Hepatocyte (in vitro differentiated cells): ENCODE data around the gene ELOVL5. TPM values are rescaled to one million over a fixed set of nuclear protein-coding genes. Genes with fewer than 3 reads are reported as not detected.

ENCODE experiments used
- DNase-seq: peaks from one replicate; pipeline ENCODE4 v3.0.0-alpha.2; 2016; ENCODE audit warnings: low spot score
- H2AFZ ChIP-seq: fragments of 200-600 bp; sonication (generic); 2 replicates; pipeline ENCODE4 v1.6.0; 2016; ENCODE audit warnings: antibody characterized with exemption, mild to moderate bottlenecking
- H3K27ac ChIP-seq: fragments of 200-600 bp; sonication (generic); 2 replicates; pipeline ENCODE4 v1.5.1; 2016; ENCODE audit warnings: mild to moderate bottlenecking
- H3K27me3 ChIP-seq: fragments of 200-600 bp; sonication (generic); 2 replicates; pipeline ENCODE4 v1.6.1; 2016
- H3K36me3 ChIP-seq: fragments of 200-600 bp; sonication (generic); replicated peaks from 2 replicates; pipeline ENCODE4 v1.5.1; 2016; ENCODE audit warnings: low read depth; ENCODE audit not compliant: insufficient read depth
- H3K4me1 ChIP-seq: fragments of 200-600 bp; sonication (generic); 2 replicates; pipeline ENCODE4 v1.5.1; 2016; ENCODE audit warnings: mild to moderate bottlenecking, moderate library complexity; ENCODE audit not compliant: insufficient read depth
- H3K4me2 ChIP-seq: fragments of 200-600 bp; sonication (generic); 2 replicates; pipeline ENCODE4 v1.6.0; 2016
- H3K4me3 ChIP-seq: fragments of 200-600 bp; sonication (generic); 2 replicates; pipeline ENCODE4 v1.5.1; 2016; ENCODE audit warnings: mild to moderate bottlenecking
- H3K79me2 ChIP-seq: fragments of 200-600 bp; sonication (generic); 2 replicates; pipeline ENCODE4 v1.6.0; 2017; ENCODE audit warnings: mild to moderate bottlenecking
- H3K9me2 ChIP-seq: fragments of 200-600 bp; sonication (generic); replicated peaks from 2 replicates; pipeline ENCODE4 v1.6.0; 2017; ENCODE audit warnings: mild to moderate bottlenecking; ENCODE audit not compliant: insufficient read depth
- H3K9me3 ChIP-seq: fragments of 200-600 bp; sonication (generic); 2 replicates; pipeline ENCODE4 v1.5.1; 2016; ENCODE audit warnings: low read depth, mild to moderate bottlenecking
- H4K20me1 ChIP-seq: fragments of 200-600 bp; sonication (generic); 2 replicates; pipeline ENCODE4 v1.6.0; 2016; ENCODE audit warnings: mild to moderate bottlenecking; ENCODE audit not compliant: insufficient read depth, poor library complexity, severe bottlenecking
- CTCF ChIP-seq: fragments of 200-600 bp; sonication (generic); IDR thresholded peaks from 2 replicates; pipeline ENCODE4 v1.5.1; 2016; ENCODE audit warnings: antibody characterized with exemption, mild to moderate bottlenecking; ENCODE audit not compliant: poor library complexity
- EZH2 ChIP-seq: fragments of 200-600 bp; sonication (generic); IDR thresholded peaks from 2 replicates; pipeline ENCODE4 v1.6.1; 2016; ENCODE audit warnings: antibody characterized with exemption, mild to moderate bottlenecking, borderline replicate concordance
- EZH2phosphoT487 ChIP-seq: fragments of 200-600 bp; sonication (generic); IDR thresholded peaks from one replicate; pipeline ENCODE4 v1.6.1; 2018; ENCODE audit warnings: antibody characterized with exemption, mild to moderate bottlenecking, low read depth, moderate library complexity; ENCODE audit not compliant: unreplicated experiment, severe bottlenecking
- WGBS: methylation state at CpG from one replicate; pipeline ENCODE4 v1.1.6; 2016; ENCODE audit warnings: low lambda C conversion rate; ENCODE audit errors: missing lambda C conversion rate; 5-methylcytosine and 5-hydroxymethylcytosine counted together
- polyA plus RNA-seq: library from polyadenylated mRNA; unstranded; fragments of >200 nt; fragmentation: Nextera tagmentation; extraction: Ambion mirVana; gene quantifications from 2 replicates; pipeline ENCODE4 v1.2.1, GENCODE V29; 2016
- total RNA-seq: library from RNA; depleted of rRNA; stranded (reverse); fragments of >200 nt; gene quantifications from 2 replicates; pipeline ENCODE4 v1.2.3, GENCODE V29; 2014

ELOVL5 gene
- total and polyA plus RNA-seq, 2 experiments from 2014 or later = 144 to 156 TPM

GRCh38 chr6:53284901-53285300, 63.8 kb downstream of the ELOVL5 start:
- DNase-seq = no peak
- Histone ChIP-seq H2AFZ (no peak overlapping the region), H4K20me1 (peaks cover 2% of the 10 kb centered on the region), H3K4me2 (no peak overlapping the region), H3K4me3 (no peak overlapping the region), H3K27me3 (no peaks in the 10 kb centered on the region), H3K4me1 (no peaks in the 10 kb centered on the region), H3K9me2 (no peaks in the 10 kb centered on the region), H3K36me3 (no peaks in the 10 kb centered on the region), H3K79me2 (peaks cover 5% of the 10 kb centered on the region), H3K9me3 (no peaks in the 10 kb centered on the region), H3K27ac (no peak overlapping the region)
- WGBS = 90% methylated on average over 4 of the region's 4 CpGs
- TF ChIP-seq CTCF = no peak

- no peaks in the 10 kb centered on the region for H3K4me1 ChIP-seq
- H3K9me3 ChIP-seq = no peaks in the 10 kb centered on the region
- H3K9me2 ChIP-seq = no peaks in the 10 kb centered on the region
- WGBS = 78% methylated on average over 2 of the region's 2 CpGs
- no peak for DNase-seq
- no peak overlapping the region for H3K4me2 ChIP-seq
- no peak overlapping the region for H3K27ac ChIP-seq
- no peaks in the 10 kb centered on the region for H3K36me3 ChIP-seq
- H3K27me3 ChIP-seq = no peaks in the 10 kb centered on the region
- H2AFZ ChIP-seq = no peak overlapping the region
- no peak for TF ChIP-seq CTCF
- TF ChIP-seq EZH2phosphoT487 = no peak
- TF ChIP-seq EZH2 = no peak
- H3K79me2 ChIP-seq = peaks cover 5% of the 10 kb centered on the region
- H3K4me3 ChIP-seq = no peak overlapping the region
- H4K20me1 ChIP-seq = peaks cover 2% of the 10 kb centered on the region
Observed at GRCh38 chr6:53282741-53283140, 66.0 kb downstream of the ELOVL5 start.

- Histone ChIP-seq H4K20me1 (peaks cover 2% of the 10 kb centered on the region), H2AFZ (no peak overlapping the region), H3K9me2 (no peaks in the 10 kb centered on the region), H3K36me3 (no peaks in the 10 kb centered on the region), H3K4me3 (no peak overlapping the region), H3K79me2 (peaks cover 5% of the 10 kb centered on the region), H3K4me2 (no peak overlapping the region), H3K4me1 (no peaks in the 10 kb centered on the region), H3K27ac (no peak overlapping the region), H3K27me3 (no peaks in the 10 kb centered on the region), H3K9me3 (no peaks in the 10 kb centered on the region)
- TF ChIP-seq EZH2 = no peak
- TF ChIP-seq CTCF = no peak
- TF ChIP-seq EZH2phosphoT487 = no peak
- no peak for DNase-seq
- WGBS = 81% methylated on average over 2 of the region's 2 CpGs
Observed at GRCh38 chr6:53282234-53282633, 66.5 kb downstream of the ELOVL5 start.

GRCh38 chr6:53281518-53282215, 67.1 kb downstream of the ELOVL5 start:
- H3K79me2 ChIP-seq = peaks cover 5% of the 10 kb centered on the region
- no peaks in the 10 kb centered on the region for H3K4me1 ChIP-seq
- H3K27ac ChIP-seq = no peak overlapping the region
- peaks cover 2% of the 10 kb centered on the region for H4K20me1 ChIP-seq
- no peak overlapping the region for H2AFZ ChIP-seq
- no peaks in the 10 kb centered on the region for H3K9me2 ChIP-seq
- no peaks in the 10 kb centered on the region for H3K9me3 ChIP-seq
- no peaks in the 10 kb centered on the region for H3K36me3 ChIP-seq
- H3K4me2 ChIP-seq = no peak overlapping the region
- no peak overlapping the region for H3K4me3 ChIP-seq
- DNase-seq = no peak
- no peaks in the 10 kb centered on the region for H3K27me3 ChIP-seq
- 94% methylated on average over 3 of the region's 3 CpGs for WGBS
- TF ChIP-seq CTCF (no peak), EZH2 (no peak), EZH2phosphoT487 (no peak)
